ENCODE data around the gene NOTCH1. TPM values are rescaled to one million over a fixed set of nuclear protein-coding genes. Genes with fewer than 3 reads are reported as not detected.
A peak's percentile ranks its signal among the peaks of the same experiment; 100 is the strongest.
"Not testable (repeated sequence)": the region's sequence is repeated elsewhere in the genome, so short reads cannot be mapped to it uniquely, and the experiment has no call there.

The NOTCH1 gene
- total RNA-seq, 1 donor from 2014 or later: 16.8 TPM

GRCh38 chr9:136581614-136582447 is 36.0 kb upstream of the NOTCH1 start:
- ATAC-seq (ENCODE audit: poor library complexity): no peak
- intact Hi-C loops (cut with DNase I): no loop called here
- DNase-seq: no peak

DNA sequence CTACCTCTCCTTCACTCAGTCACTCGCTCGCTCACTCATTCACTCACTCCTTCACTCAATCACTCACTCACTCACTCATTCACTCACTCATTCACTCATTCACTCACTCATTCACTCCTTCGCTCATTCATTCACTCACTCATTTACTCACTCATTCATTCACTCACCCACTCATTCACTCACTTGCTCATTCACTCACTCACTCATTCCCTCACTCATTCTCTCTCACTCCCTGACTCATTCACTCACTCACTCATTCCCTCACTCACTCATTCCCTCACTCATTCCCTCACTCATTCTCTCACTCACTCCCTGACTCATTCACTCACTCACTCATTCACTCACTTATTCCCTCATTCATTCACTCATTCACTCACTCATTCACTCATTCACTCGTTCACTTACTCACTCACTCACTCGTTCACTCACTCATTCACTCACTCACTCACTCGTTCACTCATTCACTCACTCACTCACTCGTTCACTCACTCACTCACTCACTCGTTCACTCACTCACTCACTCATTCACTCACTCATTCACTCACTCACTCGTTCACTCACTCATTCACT is 33.9 kb upstream of the NOTCH1 start:
- not testable (repeated sequence) for ATAC-seq (ENCODE audit: poor library complexity)

DNA sequence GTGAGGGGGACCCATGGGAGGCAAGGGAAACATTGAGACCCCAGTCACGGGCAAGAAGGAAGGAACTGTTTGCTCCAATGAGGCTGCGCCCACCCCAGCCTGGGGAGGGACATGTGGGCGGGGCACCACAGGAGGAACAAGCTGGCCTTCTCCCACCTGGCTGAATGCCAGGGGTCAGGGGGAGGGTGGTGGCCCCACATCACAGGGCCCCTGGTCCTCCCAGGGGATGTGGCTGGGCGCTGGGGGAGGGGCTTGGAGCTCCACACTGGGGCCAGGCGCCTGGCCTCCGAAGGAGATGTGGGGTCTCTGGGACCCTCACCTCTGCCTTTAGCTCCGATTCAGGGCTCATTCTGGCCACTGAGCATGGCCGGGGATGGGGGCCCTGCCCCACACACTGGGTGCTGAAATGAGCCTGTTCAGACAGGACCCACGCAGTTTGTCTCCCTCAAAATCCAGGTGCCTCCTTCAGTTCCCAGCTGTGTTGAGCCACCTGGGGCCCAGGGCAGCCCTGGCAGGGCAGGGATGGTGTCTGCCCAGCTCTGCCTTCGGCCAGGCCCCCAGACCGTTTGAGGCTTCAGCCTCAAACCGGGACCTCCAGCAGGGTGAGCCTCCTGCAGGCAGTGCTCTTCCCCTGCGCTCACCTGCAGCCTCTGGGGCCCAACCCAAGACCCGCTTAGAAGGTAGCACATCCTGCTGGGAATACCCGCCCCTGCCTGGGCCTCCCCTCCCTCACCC is 33.2 kb upstream of the NOTCH1 start:
- ATAC-seq (ENCODE audit: poor library complexity) (peak; percentile 7), DNase-seq (peak; percentile 67)
- intact Hi-C loops (cut with DNase I): no loop called here

More for the DNA sequence above, 33.9 kb upstream of the NOTCH1 start:
- DNase-seq; intact Hi-C loops (cut with DNase I): not testable (repeated sequence)

DNA sequence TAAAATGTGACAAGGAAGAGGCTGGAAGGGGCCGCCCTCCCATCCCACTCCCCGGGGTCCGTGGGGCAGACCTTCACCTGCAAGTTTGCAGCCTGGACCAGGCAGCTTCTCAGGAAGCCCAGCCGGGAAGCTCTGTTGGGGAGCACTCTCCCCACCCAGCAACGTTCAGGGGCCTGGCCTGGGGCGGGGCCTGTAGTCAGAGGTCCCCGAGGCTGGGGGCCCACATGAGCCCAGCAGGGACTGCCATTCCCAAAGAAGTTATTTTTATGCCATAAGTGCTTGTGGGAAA is 32.7 kb upstream of the NOTCH1 start:
- ATAC-seq (ENCODE audit: poor library complexity): no peak
- DNase-seq: no peak
- intact Hi-C loops (cut with DNase I): no loop called here

- ATAC-seq (ENCODE audit: poor library complexity) (no peak), DNase-seq (no peak)
- intact Hi-C loops (cut with DNase I): no loop called here
Measured at GRCh38 chr9:136577941-136578625, 32.2 kb upstream of the NOTCH1 start.

DNA sequence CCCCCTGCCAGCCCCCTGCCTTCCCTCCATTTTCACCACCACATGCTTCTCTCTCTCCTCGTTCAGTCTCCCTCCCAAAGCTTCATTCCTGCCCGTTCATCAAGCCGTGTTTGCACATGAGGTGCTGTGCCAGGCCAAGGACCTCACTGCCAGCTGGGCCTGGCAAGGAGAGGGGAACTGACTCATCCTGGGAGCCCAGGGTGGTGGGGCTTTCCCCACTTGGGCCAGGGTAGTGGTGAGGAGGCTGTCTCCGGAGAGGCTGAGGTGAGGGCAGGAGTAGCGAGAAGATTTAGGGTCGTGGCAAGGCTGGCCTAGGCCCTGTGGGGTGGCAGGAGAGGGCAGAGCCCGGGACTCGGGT is 30.4 kb upstream of the NOTCH1 start:
- peak; percentile 32 for ATAC-seq (ENCODE audit: poor library complexity)
- DNase-seq: peak; percentile 70
- intact Hi-C loops (cut with DNase I): no loop called here

DNA sequence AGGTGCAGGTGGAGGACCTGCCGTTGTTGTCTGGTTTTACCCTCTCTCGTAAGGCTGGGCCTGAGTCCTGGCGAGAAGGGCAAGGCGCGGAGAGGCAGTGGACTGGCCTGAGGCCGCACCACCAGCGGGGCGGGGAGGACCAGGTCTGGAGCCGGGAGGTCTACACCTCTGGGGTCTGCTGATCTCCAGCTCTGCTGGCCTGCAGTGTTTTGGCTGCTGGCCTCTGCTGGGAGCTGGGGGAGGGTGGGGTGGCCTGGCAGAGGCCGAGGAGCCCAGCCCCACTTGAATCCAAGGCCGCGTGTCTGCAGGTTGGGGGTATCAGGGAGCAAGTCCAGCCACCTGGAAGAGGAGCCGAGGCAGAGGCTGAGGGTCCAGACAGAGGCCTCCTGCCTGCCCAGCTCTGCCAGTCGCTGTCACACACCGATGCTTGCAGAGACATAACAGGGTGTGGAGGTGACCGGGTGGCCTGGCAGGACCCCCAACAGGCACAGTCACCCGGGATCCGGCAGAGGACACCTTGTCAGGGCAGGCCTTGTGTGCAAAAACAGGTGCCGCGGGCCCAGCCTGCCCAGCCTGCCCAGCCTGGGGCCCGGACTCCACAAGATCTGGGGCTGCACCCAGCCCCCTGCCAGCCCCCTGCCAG is 29.9 kb upstream of the NOTCH1 start:
- intact Hi-C loops (cut with DNase I): no loop called here
- no peak for DNase-seq
- no peak for ATAC-seq (ENCODE audit: poor library complexity)

DNA sequence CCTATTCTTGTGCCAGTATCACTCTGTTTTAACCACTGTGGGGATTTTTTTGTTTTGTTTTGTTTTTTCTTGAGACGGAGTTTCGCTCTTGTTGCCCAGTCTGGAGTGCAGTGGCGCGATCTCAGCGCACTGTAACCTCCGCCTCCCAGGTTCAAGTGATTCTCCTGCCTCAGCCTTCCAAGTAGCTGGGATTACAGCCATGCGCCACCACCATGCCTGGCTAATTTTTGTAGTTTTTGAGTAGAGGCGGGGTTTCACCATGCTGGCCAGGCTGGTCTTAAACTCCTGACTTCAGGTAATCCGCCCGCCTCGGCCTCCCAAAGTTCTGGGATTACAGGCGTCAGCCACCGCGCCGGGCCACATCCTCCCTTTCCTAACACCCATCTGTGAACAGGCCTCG is 28.8 kb upstream of the NOTCH1 start:
- DNase-seq; ATAC-seq (ENCODE audit: poor library complexity); intact Hi-C loops (cut with DNase I): not testable (repeated sequence)

- intact Hi-C loops (cut with DNase I): no loop called here
- ATAC-seq (ENCODE audit: poor library complexity): peak; percentile 12
- DNase-seq: no peak
Measured at GRCh38 chr9:136572828-136573625, 27.2 kb upstream of the NOTCH1 start.

- ATAC-seq (ENCODE audit: poor library complexity) (peak; percentile 79), DNase-seq (peak; percentile 84)
- intact Hi-C loops (cut with DNase I): no loop called here
Measured at GRCh38 chr9:136572003-136572827, 26.4 kb upstream of the NOTCH1 start.

- ATAC-seq (ENCODE audit: poor library complexity) (no peak), DNase-seq (no peak)
- intact Hi-C loops (cut with DNase I): no loop called here
Measured at GRCh38 chr9:136571531-136571930, 25.7 kb upstream of the NOTCH1 start.

GRCh38 chr9:136570916-136571315 is 25.1 kb upstream of the NOTCH1 start:
- ATAC-seq (ENCODE audit: poor library complexity): no peak
- intact Hi-C loops (cut with DNase I): no loop called here
- no peak for DNase-seq

DNA sequence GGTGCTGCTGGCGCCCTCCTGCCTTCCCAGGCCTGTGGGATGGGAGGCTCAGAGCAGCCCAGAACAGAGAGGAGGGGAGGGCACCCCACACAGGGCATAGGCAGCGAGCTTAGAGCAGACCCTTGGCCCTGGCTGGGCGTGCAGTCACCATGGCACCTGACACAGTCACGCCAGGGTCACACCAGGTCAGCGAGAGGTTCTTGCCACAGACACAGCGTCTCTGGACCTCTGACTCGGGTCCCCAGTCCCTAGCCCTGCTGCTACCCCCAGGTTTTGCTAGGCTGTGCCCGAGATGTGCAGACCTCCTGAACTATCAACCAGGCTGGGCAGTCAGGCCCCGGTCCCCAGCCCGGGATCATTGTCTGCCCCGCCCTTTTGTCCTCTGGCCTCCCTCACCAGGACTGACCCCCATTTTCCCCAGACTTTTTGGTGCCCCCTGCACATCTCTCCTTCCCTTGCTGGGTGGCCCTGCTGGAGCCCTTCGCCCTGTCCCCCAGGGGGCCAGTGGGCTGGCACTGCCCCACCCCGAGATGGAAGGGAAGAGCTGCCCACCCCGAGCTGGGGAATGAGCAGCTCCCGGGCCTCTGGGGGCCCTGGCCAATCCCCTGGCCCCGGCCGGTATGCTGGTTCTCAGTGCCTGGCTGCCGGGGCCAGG is 24.5 kb upstream of the NOTCH1 start:
- no peak for DNase-seq
- intact Hi-C loops (cut with DNase I): no loop called here
- ATAC-seq (ENCODE audit: poor library complexity): no peak

GRCh38 chr9:136569526-136570148 is 23.8 kb upstream of the NOTCH1 start:
- ATAC-seq (ENCODE audit: poor library complexity) (no peak), DNase-seq (no peak)
- intact Hi-C loops (cut with DNase I): no loop called here

DNA sequence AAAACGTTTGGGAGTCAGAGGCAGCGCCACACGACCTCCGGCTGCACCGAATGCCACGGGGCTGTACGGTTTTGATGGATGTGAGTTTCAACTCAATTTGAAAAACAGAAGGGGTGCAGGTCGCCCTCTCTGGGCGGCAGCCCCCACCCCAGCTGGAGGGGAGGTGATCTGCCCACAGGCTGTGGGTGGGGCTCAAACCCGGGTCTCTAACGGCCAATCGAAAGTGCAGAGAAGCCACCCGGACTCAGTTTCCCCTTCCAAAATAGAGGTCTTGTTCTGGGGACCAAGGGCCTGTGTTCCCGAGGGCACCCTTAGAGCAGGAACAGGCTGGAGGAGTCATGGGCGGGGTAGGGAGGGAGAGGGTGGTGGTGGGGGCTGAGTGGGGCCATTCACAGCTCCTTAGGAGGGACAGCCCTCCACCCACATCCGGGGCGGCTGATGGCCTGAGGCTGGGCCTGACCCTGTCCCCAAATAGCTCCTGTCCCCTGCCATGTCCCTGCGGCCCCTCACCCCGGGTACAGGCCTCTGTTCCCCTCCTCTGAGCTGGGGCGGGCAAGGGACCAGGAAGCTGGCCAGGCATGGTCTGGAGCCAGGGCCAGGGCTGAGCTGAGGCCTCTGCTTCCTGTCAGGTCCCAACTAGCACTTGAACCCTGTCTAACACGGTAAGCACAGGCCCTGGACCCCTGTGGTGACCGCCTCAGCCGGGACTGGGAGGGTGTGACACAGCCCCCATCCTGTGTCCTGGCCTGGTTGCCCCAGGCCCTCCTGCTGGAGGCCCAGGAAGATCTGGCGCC is 22.6 kb upstream of the NOTCH1 start:
- ATAC-seq (ENCODE audit: poor library complexity) (peak; percentile 26), DNase-seq (peak; percentile 75)
- intact Hi-C loops (cut with DNase I): no loop called here

Data from Right ventricle myocardium superior (tissue), 1 donor.